ENCODE measurements around the gene PPA1.

- TF ChIP-seq CTCF (conservative IDR thresholded peaks at IDR 0.05; ENCODE audit: low read depth, low read length): no peak
- no peak for TF ChIP-seq EZH2 (IDR thresholded peaks at IDR 0.05; ENCODE audit: borderline replicate concordance, low read depth, low read length, poor library complexity, severe bottlenecking)
Measured at GRCh38 chr10:70241081-70241480, 7.9 kb upstream of the PPA1 start.

Data from A673 (cell line).